ENCODE results near the gene NDOR1.

NDOR1 gene

DNA sequence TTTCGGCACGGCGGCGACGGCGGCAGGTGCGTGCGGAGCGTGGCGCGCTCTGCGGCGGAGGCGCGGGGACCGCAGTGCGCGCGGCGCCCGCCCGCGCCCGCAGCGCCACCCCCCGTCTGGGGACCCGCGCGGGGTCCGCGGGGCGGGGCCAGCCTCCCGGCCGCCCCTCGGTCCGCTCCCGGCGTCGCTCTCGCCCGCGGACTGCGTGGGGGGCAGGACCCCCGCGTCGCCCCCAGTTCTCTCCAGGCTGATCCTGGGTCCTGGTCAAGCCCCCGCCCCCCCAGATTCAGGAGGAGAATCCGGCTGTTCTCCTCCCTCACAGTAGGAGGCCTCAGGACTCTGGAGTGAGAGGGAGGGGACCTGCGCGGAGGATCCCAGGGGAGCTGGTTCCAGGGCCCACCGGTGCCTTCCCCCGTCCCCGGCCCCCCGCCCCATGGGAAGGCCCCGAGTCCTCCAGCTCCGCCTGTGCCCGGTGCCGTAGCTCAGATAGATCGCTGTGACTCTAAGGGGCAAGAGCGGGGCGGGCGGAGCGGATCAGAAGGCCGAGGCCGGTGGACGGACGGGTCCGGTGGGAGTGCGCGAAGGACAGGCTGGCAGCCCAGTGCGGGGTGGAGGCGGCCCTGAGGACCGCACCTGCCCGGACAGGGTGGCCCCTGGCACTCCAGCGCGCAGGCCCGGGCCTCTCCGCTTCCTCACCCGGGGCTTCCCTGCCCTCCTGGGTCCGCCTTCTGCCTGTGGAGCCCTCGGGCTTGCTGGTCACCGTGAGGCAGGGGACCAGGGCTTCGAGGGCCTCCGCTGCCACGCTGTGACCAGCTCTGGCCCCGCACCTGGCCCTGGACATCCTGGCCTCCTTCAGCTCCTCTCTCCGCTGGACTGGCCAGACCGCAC is 16.9 kb downstream of the NDOR1 start, which contains the start of gene RNF208:
Gene RNF208, minus strand, starts transcription at position 51 of the 888 bp plus-strand sequence. CDS start 1,028 bp downstream, outside the sequence.
- Histone ChIP-seq H3K27me3 (ENCODE audit: insufficient read depth, poor library complexity, severe bottlenecking) (no peaks in the 10 kb centered on the region), H3K4me3 (replicated peaks; ENCODE audit: insufficient read depth, low read length) (peak within 1 kb of the TSS; percentile 84), H3K27ac (replicated peaks) (peak within 1 kb of the TSS; percentile 73)
- TF ChIP-seq, protein P1, sequence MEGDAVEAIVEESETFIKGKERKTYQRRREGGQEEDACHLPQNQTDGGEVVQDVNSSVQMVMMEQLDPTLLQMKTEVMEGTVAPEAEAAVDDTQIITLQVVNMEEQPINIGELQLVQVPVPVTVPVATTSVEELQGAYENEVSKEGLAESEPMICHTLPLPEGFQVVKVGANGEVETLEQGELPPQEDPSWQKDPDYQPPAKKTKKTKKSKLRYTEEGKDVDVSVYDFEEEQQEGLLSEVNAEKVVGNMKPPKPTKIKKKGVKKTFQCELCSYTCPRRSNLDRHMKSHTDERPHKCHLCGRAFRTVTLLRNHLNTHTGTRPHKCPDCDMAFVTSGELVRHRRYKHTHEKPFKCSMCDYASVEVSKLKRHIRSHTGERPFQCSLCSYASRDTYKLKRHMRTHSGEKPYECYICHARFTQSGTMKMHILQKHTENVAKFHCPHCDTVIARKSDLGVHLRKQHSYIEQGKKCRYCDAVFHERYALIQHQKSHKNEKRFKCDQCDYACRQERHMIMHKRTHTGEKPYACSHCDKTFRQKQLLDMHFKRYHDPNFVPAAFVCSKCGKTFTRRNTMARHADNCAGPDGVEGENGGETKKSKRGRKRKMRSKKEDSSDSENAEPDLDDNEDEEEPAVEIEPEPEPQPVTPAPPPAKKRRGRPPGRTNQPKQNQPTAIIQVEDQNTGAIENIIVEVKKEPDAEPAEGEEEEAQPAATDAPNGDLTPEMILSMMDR (IDR thresholded peaks at IDR 0.05; ENCODE audit: insufficient read depth, low read length): no peak
- no peak for TF ChIP-seq SPI1 (IDR thresholded peaks at IDR 0.05; ENCODE audit: borderline replicate concordance, low read depth)
- no peak for TF ChIP-seq POLR2AphosphoS5 (IDR thresholded peaks at IDR 0.05; ENCODE audit: low read depth)
- TF ChIP-seq, protein P2, sequence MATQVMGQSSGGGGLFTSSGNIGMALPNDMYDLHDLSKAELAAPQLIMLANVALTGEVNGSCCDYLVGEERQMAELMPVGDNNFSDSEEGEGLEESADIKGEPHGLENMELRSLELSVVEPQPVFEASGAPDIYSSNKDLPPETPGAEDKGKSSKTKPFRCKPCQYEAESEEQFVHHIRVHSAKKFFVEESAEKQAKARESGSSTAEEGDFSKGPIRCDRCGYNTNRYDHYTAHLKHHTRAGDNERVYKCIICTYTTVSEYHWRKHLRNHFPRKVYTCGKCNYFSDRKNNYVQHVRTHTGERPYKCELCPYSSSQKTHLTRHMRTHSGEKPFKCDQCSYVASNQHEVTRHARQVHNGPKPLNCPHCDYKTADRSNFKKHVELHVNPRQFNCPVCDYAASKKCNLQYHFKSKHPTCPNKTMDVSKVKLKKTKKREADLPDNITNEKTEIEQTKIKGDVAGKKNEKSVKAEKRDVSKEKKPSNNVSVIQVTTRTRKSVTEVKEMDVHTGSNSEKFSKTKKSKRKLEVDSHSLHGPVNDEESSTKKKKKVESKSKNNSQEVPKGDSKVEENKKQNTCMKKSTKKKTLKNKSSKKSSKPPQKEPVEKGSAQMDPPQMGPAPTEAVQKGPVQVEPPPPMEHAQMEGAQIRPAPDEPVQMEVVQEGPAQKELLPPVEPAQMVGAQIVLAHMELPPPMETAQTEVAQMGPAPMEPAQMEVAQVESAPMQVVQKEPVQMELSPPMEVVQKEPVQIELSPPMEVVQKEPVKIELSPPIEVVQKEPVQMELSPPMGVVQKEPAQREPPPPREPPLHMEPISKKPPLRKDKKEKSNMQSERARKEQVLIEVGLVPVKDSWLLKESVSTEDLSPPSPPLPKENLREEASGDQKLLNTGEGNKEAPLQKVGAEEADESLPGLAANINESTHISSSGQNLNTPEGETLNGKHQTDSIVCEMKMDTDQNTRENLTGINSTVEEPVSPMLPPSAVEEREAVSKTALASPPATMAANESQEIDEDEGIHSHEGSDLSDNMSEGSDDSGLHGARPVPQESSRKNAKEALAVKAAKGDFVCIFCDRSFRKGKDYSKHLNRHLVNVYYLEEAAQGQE (IDR thresholded peaks at IDR 0.05; ENCODE audit: insufficient replicate concordance, low read depth): no peak
- no peak for TF ChIP-seq GABPA (IDR thresholded peaks at IDR 0.05; ENCODE audit: low read depth)
- no peak for DNase-seq (ENCODE audit: low read depth in 1 of 2, low spot score in 1 of 2)

DNA sequence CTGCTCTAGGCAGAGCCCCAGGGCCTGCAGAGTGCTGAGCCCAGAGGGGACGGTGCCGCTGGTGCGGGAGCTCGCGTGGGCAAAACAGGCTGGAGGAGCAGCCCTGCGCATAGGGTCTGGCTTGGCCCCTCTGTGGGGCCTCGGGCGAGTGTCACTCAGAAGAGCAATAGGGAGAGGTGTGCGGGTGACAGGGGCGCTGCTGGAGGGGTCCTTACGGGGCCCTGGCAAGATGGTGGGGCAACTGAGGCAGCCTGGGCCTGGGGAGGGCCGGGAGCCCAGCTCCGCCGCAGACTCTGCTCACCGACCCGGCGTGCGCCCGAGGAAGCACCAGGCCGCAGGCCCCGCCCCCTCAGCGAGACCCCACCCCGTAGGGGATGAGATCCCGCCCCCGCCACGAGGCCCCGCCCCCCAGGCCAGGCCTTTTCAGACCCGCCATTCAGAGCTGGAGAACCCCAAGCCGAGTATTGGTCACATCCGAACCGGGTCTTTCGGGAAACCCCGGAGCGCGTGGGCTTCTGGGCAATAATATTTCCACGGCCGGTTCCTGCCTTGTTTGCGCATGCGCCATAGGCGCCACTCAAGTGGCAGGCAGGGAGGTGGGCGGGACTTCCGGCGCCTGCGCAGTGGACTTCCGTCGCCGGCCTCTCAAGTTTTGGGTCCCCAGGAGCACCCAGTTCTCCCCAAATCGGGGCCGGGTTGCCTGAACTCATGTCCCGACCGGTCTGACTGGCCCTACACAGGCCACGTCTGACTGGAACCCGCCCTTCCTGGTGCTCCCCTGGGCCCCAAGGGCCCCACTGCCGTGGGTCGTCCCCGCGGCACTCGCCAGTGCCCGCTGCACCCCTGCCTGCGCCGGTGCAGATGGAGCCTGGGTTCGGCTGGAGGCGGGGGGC is 17.8 kb downstream of the NDOR1 start:
- peak overlapping the region; percentile 84 for H3K4me3 ChIP-seq (replicated peaks; ENCODE audit: insufficient read depth, low read length)
- H3K27me3 ChIP-seq (ENCODE audit: insufficient read depth, poor library complexity, severe bottlenecking): no peaks in the 10 kb centered on the region
- H3K27ac ChIP-seq (replicated peaks): peak overlapping the region; percentile 73
- TF ChIP-seq GABPA (IDR thresholded peaks at IDR 0.05; ENCODE audit: low read depth): peak; percentile 95
- TF ChIP-seq SPI1 (IDR thresholded peaks at IDR 0.05; ENCODE audit: borderline replicate concordance, low read depth): peak; percentile 39; the same call in 1 of the 2 replicates
- TF ChIP-seq, protein P2 (IDR thresholded peaks at IDR 0.05; ENCODE audit: insufficient replicate concordance, low read depth): no peak
- peak; percentile 65 for TF ChIP-seq POLR2AphosphoS5 (IDR thresholded peaks at IDR 0.05; ENCODE audit: low read depth)
- DNase-seq (ENCODE audit: low read depth in 1 of 2, low spot score in 1 of 2): peak; percentile 92 to 99

DNA sequence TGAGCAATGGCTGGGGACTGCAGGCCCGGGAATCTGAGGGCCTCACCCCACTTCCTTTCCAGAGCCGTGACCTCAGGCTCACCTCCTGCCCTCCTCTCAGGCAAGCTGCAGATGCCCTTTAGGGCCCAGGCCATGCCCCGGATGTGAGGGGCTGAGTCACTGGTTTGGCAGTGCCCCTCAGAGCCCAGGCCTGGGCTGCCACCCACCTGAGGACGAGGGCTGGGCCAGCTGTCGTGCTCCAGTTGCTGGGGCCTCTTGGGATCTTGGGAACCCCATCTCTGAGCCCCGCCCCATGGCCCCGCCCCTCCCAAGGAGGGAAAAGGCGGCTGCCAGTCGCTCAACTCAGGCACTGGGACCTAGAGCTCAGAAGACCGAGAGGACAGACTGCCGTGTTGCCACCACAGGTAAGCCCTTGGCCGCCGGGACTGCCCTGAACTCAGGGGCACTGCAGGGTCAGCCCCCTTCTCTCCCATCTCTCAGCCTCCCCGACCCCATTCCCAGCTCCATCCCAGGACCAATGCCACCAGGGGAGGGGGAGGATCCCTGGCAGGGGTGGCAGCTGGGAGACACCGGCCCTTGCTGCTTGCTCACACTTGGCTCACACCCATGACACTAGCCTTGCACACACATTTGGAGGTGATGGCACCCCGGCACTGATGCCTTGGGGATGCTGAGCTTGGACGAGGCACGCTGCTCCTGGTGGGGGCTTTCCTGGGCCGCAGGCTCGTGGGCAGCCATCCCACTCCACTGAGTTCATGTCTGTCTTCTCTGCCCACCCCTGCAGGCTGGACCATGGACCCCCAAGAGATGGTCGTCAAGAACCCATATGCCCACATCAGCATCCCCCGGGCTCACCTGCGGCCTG is 19.6 kb downstream of the NDOR1 start, which contains the start of gene CYSRT1:
Gene CYSRT1, plus strand, starts transcription at position 345 of the 865 bp plus-strand sequence. Its CDS starts 448 bp downstream, at position 793.
- TF ChIP-seq, protein P1 (IDR thresholded peaks at IDR 0.05; ENCODE audit: insufficient read depth, low read length): no peak
- TF ChIP-seq POLR2AphosphoS5 (IDR thresholded peaks at IDR 0.05; ENCODE audit: low read depth) (no peak), GABPA (IDR thresholded peaks at IDR 0.05; ENCODE audit: low read depth) (no peak), SPI1 (IDR thresholded peaks at IDR 0.05; ENCODE audit: borderline replicate concordance, low read depth) (no peak)
- TF ChIP-seq, protein P2 (IDR thresholded peaks at IDR 0.05; ENCODE audit: insufficient replicate concordance, low read depth): no peak
- Histone ChIP-seq H3K27ac (replicated peaks) (peak within 1 kb of the TSS; percentile 73), H3K4me3 (replicated peaks; ENCODE audit: insufficient read depth, low read length) (peak within 1 kb of the TSS; percentile 84), H3K27me3 (ENCODE audit: insufficient read depth, poor library complexity, severe bottlenecking) (no peaks in the 10 kb centered on the region)
- no peak for DNase-seq (ENCODE audit: low read depth in 1 of 2, low spot score in 1 of 2)

Measured in HL-60 (cell line).